HG03521 (cell line): ENCODE data around the gene MSI2.

ENCODE experiments used
- ATAC-seq: cut with Tn5 transposase; IDR thresholded peaks from one replicate; pipeline ENCODE4 v1.9.1; 2021; ENCODE audit warnings: mild to moderate bottlenecking, moderate library complexity; ENCODE audit not compliant: unreplicated experiment

MSI2 gene

DNA sequence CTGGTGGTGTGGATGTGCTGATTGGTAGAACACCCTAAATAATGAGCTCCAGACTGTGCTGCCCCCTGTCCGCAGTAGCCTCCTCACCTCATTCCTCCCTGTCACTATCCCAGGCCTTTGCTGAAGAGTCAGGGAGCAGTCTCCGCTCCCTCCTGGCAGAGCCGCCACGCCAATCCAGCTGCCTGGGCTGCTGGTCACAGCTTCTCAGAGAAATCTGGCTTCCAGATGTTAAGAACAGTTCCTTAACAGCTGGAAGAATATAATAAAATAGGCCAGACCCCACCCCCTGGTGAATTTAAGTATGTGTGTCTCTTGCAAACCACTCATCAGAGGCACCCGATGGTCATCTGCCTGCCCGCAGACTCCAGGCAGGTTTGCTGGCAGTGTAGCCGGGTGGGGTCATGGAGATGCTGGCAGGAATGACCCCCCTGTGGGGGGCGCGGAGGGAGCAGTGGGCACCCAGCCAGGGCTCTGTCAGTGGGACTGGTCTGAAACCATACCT is 327.8 kb downstream of the MSI2 start:
- ATAC-seq, result no peak

DNA sequence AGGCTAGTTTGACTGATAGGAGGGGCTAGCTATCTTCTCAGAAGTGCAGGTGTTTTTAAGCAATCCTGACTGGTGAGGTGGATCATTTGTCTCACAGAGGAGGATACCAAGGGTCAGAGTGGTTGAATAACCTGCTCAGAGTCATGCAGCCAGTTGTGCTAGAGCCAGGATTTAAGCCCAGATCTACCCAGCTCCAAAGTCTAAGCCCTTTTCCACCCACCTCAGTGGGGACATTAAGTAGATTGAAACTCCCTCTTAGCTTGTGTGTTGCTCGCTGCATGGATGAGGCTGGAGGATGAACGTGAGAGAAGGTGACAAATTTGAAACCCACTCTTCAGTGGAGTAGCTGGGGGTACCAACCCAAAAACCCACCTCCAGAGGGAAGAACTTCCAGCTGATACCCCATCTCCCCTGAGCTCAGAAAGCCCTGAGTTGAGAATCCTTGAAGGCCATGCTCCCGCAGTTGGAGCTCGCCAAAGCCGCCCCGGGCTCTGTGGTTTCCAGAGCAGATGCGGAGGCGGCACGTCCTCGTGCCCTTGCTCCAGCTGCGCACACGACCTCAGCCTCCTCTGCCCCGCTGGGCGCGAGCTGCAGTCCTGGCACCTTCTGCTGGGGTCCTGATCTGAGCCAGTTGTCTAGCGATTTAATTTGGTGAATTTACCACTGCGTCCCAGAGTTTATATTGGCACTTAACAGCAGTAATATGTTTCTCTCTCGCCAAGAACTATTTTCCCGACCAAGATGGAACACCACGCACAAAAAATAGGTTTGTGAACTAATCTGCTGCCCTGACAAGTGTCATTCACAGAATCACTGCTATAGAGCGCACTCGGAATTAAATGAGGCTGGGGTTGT is 329.2 kb downstream of the MSI2 start:
- no peak for ATAC-seq

DNA sequence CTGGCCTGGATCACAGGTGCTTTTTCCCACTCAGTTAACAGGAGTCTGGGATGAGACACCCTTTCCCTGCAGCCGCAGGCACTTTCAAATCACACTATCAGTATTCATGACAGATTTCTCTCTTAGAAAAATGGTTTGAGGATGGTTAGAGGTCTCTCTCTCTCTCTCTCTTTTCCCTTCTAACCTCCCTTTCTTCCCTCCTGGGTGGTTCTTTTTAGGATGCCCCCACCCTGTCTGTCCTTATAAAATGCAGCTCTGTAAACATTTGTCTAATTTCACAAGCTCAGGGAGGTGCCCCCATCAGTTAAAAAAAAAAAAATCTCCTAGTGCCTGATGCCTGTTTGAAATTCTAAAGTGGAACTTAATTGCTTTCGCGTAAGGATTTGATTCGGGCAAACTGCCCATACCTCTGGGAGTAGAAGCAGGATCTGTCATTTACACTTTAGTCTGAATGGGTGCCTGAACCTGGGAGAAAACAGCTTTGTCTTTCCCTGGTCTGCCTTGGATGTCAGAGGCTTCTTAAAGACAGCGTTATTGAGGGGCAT is 329.9 kb downstream of the MSI2 start:
- no peak for ATAC-seq

DNA sequence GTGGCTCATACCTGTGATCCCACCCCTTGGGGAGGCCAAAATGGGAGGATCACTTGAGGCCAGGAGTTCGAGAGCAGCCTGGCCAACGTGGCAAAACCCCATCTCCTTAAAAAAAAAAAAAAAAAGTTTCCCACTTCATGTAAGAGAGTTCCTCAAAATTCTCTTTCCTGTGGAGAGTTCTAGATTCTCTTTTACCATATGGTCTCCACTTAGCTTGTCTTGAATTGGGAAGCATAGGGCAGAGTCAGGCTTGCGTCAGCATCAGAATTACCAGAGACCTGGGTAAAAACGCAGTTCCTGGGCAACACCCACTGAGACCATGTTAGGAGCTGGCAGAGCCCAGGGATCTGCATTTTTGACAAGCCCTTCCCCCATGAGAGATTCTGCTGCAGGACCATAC is 330.4 kb downstream of the MSI2 start:
- no peak for ATAC-seq

DNA sequence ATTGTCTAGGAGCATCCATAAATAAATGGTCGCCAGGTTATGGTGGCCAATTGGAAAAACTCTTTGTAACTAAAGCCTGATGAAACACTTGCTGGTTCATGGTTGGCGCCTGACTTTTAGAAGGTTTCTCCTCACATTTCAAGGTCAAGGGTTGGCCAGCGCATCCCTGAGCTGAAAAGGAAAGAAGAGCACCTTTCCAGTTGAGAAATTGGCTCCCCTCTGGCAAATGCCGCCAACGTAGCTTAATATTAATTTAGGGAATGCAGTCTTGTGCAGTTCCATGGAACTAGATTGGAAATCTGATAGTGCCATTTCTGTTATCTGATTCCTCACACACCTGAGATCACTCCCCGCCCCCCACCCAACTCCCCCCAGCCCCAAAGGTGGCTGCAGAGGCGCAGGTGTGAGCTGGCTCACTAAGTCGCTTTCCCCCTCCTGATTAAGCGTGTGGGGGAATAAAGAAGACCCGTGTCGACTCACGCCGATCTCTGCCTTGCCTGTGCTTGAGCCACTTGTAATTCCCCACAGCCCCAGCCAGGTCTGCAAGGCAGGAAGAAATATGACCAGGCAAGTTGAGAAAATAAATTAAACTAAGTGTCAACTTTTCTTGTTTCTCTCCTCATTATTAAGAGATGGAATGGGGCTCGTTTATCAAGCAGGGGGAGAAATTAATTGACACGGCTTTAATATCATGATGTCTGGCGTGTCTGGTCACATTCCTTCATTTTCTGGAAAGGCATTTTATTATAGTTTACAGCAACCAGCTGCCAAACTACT is 331.1 kb downstream of the MSI2 start:
- no peak for ATAC-seq

DNA sequence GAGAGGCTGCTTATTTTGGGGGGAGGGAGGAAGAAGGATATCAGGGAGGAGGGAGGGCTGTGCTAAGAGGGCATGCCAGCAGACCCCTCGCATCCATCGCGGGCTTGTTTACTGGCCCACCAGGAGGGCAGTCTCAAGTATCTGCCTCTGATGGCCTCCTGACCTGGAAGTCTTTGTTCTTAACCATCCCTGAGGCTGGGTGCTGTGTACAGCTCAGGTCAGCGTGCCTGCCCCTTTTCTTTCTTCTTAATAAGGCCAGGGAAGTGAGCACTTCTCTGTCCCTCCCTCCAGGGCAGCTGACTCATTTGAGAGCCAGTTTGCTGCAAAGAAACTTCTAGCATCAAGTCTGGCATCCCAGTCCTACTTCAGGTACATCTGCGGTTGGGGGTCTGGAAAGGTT is 331.8 kb downstream of the MSI2 start:
- no peak for ATAC-seq

DNA sequence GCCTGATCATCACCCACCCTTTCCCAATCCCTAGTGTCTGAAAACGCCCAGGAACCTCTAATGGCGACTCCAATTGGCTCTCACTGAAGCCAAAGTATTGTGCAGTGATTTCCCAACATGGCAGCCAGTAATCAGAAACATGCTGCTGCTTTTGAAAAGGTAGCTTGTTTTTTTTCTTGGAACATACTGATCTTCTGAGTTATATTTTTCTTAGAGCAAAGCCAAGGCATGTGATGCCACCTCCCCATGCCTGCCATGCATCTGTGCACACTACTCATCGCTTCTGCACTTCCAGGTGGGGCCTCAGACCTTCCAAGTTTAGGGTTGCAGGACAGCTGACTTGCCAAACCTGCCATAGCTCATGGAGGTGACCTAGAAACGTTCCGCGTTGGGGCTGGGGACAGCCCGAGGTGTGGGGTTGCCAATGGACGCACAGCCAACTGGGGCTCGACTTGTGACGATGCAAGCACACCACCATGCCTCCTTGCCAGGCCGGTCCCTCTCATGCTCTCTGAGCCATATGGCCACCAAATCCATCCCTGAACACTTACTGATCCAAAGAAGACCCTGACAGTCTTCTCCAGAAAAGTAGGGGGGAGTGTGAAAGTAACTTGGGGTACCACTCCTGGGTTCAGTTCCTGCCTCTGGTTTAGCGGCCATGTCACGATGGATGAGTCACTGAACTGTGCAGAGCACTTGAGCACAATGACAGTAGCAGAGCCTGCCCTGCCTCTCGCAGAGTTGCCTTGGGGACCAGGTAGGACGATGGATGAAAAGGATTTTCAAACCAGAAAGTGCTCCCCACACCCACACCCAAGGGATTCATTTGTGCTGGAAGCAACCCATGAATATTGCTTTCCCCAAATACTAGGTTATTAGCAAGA is 333.1 kb downstream of the MSI2 start:
- no peak for ATAC-seq

DNA sequence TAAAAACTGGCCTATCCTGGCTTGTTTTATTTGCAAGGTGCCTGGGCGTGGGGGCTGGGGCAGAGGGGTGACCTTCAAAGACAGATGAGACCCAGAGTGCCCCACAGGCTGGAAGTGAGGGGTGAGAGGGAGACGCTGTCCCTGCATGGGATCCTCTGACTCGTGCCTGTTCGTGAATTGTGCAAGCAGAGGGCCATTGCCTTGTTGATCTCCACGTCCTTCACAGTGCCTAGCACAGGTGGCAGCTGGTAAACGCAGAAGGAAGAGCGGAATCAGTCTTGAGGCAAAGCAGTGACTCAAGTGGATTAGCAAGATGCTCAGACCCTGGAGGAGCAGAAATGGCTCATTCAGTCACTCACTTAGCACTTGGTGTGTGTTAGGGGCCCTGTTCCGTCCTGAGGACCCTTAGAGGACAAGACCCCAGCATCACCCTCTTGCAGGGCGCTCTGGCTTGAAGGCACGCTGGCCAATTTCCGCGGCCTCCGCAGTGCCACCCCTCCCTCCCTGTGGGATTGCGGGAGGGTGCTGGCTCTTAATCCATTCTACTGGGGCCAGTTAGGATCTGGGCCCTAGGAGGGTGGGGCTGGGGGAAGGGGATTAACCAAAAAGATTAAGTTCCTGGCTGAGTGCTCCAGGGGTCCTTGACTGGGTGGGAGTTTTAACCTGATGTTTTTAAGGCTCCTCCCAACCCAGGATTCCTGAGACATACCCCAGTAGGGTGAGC is 337.6 kb downstream of the MSI2 start:
- ATAC-seq, result no peak

DNA sequence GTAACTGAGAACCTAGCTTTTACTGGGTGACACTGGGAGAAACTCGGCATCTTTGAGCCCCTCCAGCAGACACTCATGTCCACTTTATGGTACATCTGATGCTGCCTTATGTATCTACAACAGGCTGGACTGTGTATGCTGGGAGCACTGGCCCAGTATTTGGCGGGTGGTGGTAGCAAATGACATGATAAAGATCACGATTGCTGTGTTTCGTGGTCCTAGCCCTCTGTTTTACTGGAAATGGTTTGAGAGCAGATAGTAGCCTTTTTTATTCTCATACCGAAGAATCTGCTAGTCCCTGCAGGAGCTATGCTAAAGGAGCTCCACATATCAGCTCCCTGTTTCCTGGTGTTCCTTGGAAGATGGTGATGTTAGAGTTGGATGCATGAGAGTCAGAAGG is 338.4 kb downstream of the MSI2 start:
- no peak for ATAC-seq

DNA sequence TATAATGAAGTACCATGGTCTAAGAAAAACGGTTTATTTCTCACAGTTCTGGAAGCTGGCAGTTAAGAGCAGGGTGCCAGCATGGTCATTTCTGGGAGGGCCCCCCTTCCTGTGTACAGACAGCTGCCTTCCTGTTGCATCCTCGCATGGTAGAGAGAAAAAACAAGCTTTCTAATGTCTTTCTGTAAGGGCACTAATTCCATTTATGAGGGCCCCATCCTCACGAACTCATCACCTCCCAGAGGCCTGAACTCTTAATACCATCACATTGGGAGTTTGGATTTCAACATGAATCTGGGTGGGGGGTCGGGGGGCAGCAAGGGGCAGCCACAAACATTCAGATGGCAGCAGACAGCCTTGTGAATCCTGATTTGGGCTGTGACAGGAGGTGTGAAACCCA is 339.1 kb downstream of the MSI2 start:
- ATAC-seq, result no peak

DNA sequence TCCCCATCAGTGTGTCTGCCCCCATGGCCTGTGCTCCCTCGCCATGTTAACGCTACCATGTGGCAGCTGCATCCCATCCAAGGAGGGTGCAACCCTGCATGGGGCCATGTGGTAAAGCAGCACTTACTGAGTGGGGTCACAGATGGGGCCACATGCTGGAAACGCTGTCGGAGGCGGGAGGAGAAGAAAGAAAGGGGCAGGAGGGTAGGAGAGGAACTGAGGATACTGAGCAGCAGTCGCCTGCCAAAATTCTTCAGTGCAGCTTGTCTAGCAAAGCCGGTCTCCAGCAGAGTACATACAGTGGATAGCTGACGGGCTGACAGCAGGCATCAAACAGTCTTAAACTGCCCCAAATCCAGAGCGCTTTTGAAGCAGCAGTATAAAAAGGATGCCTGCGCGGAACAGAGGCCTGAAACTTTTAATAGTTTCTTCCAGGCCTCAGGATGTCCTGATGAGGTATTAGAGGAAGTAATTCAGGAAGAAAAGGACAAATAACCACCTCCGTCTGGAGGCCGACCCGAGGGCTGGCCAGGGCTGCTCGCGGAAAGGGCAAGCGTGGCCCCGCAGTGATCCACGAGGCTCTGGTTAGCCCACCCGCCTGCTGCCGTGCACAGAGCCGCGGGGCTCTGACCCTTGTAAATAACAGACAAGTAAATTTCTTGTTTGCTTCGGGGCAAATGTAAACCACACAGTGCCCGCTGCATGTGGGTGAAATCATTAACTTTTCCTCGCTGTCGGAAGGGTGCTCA is 339.8 kb downstream of the MSI2 start:
- ATAC-seq, result no peak

DNA sequence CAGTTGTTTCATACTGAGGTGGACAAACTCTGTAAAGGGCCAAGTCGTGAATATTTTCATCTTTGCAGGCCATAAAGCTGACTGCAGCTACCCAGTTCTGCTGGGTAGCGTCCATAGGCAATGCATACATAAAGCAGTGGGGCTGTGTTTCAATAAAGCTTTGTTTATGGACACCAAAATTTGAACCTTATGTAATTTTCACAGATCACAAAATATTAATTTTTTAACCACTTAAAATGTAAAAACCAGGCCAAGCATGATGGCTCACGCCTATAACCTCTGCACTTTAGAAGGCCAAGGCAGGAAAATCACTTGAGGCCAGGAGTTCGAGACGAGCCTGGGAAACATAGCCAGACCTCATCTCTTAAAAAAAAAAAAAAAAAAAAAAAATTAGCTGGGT is 340.8 kb downstream of the MSI2 start:
- ATAC-seq, result no peak

DNA sequence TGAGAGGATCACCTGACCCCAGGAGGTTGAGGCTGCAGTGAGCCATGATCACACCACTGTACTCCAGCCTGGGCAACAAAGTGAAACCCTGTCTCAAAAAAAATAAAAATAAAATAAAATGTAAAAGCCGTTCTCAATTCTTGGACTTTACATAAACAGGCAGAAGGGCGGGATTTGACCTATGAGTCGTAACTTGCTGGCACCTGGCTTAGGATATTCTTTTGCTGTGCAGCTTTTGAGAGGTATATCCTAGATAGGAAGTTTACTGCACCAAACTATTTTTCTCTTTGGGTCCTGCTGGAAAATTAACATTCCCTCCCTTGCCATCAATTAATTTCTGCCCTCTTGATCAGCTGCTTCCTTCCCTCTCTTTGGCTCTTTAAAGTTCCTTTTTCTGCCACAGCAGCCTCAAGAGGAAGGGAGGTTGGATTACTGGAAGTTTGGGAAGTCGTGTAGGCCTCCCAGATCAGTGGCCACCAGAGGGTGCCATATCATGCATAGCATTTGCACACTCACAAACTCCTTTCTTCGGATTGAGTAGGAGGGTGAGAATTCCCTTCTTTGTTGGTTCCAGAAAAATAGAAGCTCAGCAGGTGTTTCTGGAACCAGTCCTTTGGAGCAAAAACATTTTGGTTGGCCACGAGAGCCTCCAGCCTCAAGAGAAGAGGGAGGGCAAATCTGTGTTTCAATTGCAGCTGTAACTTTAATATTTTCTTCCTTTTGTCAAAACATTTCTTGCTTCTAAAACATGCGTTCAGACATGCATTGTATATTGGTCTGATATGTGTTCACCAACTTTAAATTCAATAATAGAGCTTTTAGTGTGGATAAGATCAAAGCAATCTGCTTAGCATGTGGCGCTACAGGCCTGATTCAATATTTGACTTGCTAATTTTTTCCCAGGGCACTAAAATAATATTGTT is 341.5 kb downstream of the MSI2 start:
- no peak for ATAC-seq

DNA sequence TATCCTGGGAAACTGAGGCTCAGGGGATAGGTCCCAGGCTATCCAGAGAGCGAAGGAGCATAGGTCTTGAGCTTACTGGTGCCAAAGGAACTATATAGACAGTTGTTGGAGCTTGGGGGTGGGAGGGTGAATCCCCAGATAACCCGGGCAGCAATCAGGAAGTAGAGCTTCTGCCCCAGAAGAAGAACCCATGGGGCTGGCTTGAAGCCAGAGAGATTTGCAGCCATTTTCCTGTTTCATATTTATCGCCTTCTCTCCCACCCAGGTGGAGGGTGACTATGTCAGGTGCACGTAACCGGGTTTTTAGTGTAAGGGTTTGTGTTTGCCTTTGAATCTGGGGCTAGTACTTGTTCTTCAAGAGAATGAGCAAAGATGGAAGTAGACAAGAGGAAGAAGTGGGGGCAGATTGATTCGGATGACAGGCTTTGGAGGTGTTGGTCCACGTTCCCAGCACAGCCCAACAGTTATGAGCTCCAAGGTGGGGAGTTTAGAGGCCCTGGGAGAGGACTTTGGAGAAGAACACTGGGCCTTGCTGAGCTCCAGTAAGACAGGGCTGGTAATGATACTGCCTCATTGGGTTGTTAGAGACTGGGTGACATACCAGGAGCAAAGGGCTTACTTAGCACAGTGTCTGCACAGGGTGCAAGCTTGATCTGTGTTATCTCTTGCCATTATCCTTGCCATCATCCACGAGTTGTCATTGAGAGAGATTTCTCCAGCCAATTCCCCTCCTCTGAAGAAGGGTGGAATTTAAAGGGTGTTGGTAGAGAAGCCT is 343.1 kb downstream of the MSI2 start:
- ATAC-seq, result no peak

DNA sequence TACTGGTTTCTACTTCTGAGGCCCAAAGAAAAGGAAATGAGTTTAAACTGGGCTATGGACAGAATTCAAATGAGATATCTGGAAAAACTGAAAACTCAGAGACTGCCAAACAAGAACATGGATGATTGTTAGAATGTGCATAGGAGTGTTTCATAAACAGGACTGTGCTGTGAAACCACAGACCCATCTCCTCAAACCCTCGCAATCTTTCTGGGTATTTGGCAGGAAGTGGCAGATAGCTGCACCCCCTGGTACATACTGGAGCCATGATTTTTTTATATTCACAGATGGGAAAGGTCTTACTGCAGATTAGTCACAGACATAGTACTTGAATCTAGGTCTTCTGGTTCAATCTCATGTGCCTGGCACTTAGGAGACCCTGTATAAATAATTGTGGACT is 343.8 kb downstream of the MSI2 start:
- ATAC-seq, result no peak

DNA sequence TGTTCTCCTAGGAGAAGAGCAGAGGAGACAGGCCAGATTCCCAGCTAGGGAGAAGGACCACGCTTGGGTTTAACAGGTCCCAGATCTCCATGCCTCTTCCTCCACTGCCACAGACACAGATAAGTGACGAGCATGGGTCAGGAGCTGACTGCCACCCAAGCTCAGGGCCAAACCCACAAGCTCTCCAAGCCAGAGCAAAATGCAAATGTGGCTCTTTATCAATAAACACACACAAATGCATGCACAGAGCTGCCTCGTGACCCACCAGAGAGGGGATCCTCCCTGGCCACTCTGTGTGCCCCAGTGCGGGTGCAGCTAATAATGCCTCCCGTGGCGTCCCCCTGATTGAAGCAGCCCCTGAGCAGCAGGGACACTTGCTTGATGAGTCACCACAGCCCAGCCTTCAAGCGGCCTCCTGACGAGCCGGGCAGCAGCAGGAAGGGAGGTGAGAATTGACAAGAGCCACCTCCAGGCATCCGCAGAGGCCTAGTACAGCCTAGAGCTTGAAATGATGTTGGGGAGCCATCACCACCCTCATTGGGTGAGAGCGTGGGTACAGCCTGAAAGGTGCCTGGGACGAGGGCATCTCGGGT is 344.9 kb downstream of the MSI2 start:
- no peak for ATAC-seq

DNA sequence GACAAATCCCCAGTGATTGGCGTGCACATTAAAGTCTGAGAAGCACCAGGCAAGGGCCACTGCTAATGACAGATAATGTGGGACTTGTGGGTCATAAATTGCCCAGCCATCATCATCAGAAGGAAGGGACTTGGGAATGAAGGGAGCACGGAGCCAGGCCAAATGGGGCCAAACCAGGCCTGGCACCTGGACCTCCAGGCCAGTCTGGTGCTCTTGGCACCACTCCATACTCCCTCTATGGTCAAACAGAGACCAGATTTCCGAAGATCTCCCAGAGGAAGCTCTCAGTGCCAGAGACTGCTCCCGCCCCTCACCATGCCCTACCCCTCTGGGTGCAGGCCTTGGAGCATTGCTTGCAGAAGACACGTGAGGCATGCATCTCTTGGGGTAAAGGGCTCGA is 346.6 kb downstream of the MSI2 start:
- ATAC-seq, result no peak
